Ishikawa (cell line): Measurements from ENCODE around the gene ALKBH3.

Experiments used
- TAF1 ChIP-seq: IDR thresholded peaks from 2 replicates; pipeline ENCODE4 v1.6.1; 2012; ENCODE audit warnings: low read depth, mild to moderate bottlenecking
- YY1 ChIP-seq: IDR thresholded peaks from 2 replicates; pipeline ENCODE4 v1.6.1; 2012; ENCODE audit warnings: low read depth
- TF ChIP-seq, protein P1 (sequence below): IDR thresholded peaks from 2 replicates; pipeline ENCODE4 v1.6.1; 2012

DNA sequence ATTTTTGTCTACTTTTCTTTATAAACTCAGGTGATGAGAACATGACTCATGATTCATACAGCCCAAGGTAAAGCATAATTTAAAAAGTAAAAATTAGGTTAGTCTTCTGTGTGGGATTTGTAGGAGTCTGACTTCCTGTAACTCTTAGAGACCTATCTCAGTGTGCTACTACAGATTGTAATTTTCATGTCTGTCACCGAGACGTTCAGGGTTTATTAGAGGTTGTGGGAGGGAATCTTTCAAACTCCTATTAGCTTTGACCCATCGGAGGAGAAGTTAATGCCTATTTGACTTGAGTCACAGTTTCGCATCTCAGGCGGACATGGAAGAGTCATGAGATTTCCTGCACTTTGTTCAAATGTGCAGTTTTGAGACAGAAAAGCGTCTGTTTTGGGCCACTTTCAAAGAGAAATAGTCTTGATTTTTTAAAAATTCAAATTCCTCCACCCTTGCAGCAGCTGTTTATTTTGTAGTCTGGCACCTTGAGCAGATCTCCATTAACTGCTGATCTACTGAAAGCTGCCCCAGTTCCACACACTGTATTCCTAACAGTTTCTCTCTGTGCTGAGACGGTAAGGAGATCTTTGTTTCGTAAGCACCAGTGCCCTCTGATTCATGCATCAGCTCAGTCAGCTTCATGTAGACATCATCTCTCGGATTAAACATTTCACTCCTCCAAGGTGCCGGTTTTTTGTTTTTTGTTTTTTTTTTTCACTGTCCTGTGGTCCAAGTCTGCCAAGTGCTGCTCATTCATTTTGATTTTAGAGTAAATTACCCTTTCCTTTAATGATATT is 24.3 kb downstream of the ALKBH3 start:
- TF ChIP-seq YY1 (no peak), TAF1 (no peak)
- TF ChIP-seq, protein P1, sequence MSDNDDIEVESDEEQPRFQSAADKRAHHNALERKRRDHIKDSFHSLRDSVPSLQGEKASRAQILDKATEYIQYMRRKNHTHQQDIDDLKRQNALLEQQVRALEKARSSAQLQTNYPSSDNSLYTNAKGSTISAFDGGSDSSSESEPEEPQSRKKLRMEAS = no peak
